ENCODE measurements around the gene C20orf173. TPM values are rescaled to one million over a fixed set of nuclear protein-coding genes. Genes with fewer than 3 reads are reported as not detected.

The C20orf173 gene
- total RNA-seq: not detected

GRCh38 chr20:35529552-35529951 is at the start of gene C20orf173:
Gene C20orf173 (minus strand): TSS chr20:35529652. CDS start chr20:35529373, 279 bp downstream.
- H3K4me1 ChIP-seq: no peaks in the 10 kb centered on the region
- no peak within 1 kb of the TSS for H3K4me3 ChIP-seq
- H3K9me3 ChIP-seq: no peaks in the 10 kb centered on the region
- DNase-seq (ENCODE audit: low spot score): no peak
- TF ChIP-seq CTCF (IDR thresholded peaks at IDR 0.05): no peak
- no peak within 1 kb of the TSS for H3K27ac ChIP-seq
- H3K36me3 ChIP-seq: no peaks in the 10 kb centered on the region
- no peaks in the 10 kb centered on the region for H3K27me3 ChIP-seq

GRCh38 chr20:35579196-35579595 is 49.7 kb upstream of the C20orf173 start:
- no peak overlapping the region for H3K27ac ChIP-seq
- peaks cover 0 to 13% of the 10 kb centered on the region in 2 donors for H3K9me3 ChIP-seq
- DNase-seq (ENCODE audit: low spot score): no peak
- no peak for TF ChIP-seq CTCF (IDR thresholded peaks at IDR 0.05)
- H3K4me1 ChIP-seq: no peaks in the 10 kb centered on the region
- H3K27me3 ChIP-seq: no peaks in the 10 kb centered on the region
- no peaks in the 10 kb centered on the region for H3K36me3 ChIP-seq
- no peak overlapping the region for H3K4me3 ChIP-seq

DNA sequence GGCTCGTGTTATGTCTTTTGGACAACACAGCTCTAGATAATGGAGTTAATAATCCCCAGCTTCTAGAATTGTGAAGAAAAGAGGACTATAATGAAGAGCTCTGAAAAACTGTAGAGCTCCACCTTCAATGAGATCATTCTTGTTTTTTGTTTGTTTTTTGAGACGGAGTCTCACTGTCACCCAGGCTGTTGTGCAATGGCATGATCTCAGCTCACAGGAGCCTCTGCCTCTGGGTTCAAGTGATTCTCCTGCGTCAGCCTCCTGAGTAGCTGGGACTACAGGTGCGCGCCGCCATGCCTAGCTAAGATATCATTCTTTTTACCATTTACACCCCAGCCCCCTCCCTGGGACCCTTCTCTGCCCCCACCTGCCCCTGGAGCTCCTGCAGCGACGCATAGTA is 49.0 kb upstream of the C20orf173 start:
- no peaks in the 10 kb centered on the region for H3K4me1 ChIP-seq
- no peak overlapping the region for H3K27ac ChIP-seq
- H3K4me3 ChIP-seq: no peak overlapping the region
- H3K36me3 ChIP-seq: no peaks in the 10 kb centered on the region
- H3K9me3 ChIP-seq: peaks cover 0 to 15% of the 10 kb centered on the region in 2 donors
- no peak for DNase-seq (ENCODE audit: low spot score)
- no peaks in the 10 kb centered on the region for H3K27me3 ChIP-seq
- no peak for TF ChIP-seq CTCF (IDR thresholded peaks at IDR 0.05)

DNA sequence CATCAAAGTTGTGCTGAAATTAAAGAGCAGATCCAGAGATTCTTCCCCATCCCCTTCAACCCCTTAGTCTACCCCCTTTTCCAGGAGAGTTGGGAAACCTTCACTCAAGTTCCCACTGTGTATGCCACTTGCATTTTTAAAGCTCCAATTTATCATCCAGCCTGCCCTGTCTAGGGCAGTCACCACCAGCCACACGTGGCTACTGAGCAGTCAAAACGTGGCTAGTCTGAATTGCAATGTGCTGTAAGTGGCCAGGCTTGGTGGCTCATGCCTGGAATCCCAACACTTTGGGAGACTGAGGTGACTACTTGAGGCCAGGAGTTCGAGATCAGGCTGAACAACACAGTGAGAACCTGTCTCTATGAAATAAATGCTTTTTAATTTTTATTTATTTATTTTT is 47.4 kb upstream of the C20orf173 start:
- no peaks in the 10 kb centered on the region for H3K4me1 ChIP-seq
- no peak for DNase-seq (ENCODE audit: low spot score)

DNA sequence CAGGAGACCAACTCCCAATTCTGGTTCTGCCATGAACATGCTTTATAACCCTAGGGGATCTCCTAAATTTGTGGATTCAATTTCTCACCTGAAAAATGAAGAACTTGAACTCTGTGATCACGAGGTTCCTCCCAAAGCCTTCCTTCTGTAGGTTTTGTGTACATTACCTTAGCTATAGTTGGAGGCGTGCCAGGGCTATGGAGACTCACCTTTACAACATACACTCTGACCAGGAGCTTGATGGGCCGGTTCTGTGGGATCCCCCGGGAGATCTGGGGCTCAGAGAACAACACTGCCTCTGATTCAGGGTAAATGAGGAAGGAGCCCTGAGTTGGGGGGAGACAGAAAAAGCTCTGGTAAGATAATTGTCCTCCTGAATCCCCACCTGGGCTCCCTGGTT is 46.5 kb upstream of the C20orf173 start:
- H3K27ac ChIP-seq: no peak overlapping the region
- H3K36me3 ChIP-seq: no peaks in the 10 kb centered on the region
- no peak for TF ChIP-seq CTCF (IDR thresholded peaks at IDR 0.05)
- H3K4me1 ChIP-seq: no peaks in the 10 kb centered on the region
- H3K27me3 ChIP-seq: no peaks in the 10 kb centered on the region
- H3K4me3 ChIP-seq: no peak overlapping the region
- no peak for DNase-seq (ENCODE audit: low spot score)
- peaks cover 5 to 13% of the 10 kb centered on the region in 2 donors for H3K9me3 ChIP-seq

More for the DNA sequence above, 47.4 kb upstream of the C20orf173 start:
- Histone ChIP-seq H3K4me3 (no peak overlapping the region), H3K36me3 (no peaks in the 10 kb centered on the region), H3K27me3 (no peaks in the 10 kb centered on the region), H3K9me3 (peaks cover 5 to 21% of the 10 kb centered on the region in 2 donors), H3K27ac (no peak overlapping the region)
- no peak for TF ChIP-seq CTCF (IDR thresholded peaks at IDR 0.05)

GRCh38 chr20:35572838-35573237 is 43.4 kb upstream of the C20orf173 start:
- no peak for DNase-seq (ENCODE audit: low spot score)
- H3K27me3 ChIP-seq: no peaks in the 10 kb centered on the region
- no peaks in the 10 kb centered on the region for H3K36me3 ChIP-seq
- peaks cover 5 to 13% of the 10 kb centered on the region in 2 donors for H3K9me3 ChIP-seq
- no peak overlapping the region for H3K27ac ChIP-seq
- no peaks in the 10 kb centered on the region for H3K4me1 ChIP-seq
- H3K4me3 ChIP-seq: no peak overlapping the region
- TF ChIP-seq CTCF (IDR thresholded peaks at IDR 0.05): no peak

Data from right atrium auricular region (tissue), 2 donors.